SHP77 (cell line): ENCODE data around the gene PROCA1.
A peak's percentile ranks its signal among the peaks of the same experiment; 100 is the strongest.

ENCODE experiments used
- DNase-seq, 2 experiments: peaks; one replicate each; lab custom pipeline; 2025; lab: John Stamatoyannopoulos, UW

The PROCA1 gene, protein sequence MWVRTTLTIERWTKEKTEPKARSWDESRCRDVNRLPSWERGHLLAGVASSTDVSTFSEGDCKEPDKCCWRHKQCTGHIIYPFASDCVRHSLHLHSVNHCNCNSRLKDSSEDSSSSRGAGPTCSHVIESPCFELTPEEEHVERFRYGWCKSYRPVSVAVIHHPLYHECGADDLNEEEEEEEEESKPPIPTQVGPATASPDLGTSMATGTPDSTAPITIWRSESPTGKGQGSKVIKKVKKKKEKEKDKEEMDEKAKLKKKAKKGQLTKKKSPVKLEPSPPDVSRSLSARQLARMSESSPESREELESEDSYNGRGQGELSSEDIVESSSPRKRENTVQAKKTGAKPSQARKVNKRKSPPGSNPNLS

DNA sequence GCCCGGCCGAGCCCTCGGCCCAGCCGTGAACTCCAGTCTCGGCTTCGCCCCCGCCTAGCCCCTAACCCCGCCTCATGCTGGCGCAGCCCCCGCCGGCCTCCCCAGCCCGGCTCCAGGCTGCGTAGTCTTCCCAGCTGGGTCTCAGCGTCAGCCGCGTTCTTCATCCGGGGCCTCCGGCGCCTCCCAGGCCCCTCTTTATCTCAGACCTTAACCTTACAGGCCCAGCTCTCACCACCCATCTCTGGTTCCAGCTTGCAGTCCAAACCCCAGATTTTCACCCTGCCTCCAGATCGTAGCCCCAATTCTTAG, at the start of gene PROCA1:
Gene PROCA1, minus strand, starts transcription at position 166 of the 309 bp plus-strand sequence. CDS start 228 bp downstream, outside the sequence.
- DNase-seq: peak; percentile 43 to 50

DNA sequence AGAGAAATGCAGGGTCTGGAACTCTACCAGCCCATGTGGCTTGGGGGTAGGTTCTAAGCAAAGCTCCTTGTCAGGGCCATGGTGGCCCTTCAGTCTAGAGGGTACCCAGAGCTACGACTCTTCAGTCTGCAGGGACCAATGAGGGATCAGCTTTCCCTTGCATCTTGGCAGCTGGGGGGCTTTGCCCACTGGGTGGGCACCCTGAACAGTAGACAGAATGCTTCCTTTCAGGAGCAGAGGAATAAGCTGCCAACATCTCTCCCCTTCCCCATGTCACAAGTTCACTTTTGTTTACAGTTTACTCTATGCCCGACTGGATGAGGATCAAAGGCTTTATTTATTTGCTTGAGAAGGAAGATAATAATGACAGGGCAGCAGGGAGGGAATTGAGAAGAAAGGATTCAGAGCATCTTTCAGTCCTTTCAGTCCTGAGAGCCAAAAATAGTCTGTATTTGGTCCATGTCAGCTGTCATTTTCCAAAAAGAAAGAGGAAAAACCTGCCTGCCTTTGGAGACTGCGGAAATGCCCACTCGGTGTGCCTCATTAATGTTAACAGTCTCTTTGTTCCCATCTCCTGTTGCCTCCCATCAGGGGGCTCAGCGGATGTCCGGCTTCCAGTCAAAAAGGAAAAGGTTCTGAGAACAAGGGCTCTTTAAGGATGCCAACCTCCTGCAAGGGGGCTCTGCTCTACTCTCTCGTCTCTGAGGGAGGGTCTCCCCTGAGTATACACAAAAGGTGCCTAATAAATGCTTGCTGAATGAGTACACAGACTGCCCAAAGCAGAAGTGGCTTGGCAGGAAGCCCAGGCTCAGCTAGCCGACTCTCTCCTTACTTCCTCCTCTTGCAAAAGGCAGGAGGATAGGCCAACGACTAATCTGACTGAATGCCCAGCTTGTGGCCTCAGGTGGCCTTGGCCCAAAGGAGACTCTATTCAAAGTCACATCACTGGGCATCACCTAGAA, 49.2 kb upstream of the PROCA1 start:
- no peak for DNase-seq

DNA sequence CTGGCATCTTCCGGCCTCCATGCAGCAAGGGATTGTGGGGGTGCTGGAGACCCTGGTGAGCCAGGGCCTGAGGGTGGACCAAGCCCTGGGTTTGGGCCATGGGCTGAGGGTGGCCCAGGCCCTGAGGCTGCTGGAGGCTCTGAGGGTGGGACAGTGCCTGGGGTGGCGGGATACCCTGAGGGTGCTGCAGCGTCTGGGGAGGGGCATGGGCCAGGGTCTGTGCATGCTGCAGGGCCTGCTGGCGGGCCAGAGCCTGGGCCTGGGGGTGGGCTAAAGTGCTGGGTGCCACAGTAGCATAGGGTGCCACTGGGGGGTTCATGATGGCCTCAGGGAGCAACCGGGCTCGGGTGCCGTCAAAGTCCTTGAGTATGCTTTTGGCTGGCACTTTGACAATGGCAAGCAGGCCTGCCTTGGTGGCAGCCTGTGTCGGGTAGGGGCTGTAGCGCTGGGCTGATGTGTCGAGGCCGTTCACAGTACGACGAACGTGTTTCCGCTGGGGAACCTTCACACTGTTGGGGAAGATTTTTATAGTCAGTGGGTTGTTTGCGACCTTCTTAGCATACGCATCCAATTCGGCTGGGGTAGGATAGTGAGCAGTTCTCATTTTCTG, 47.7 kb upstream of the PROCA1 start:
- no peak for DNase-seq

DNA sequence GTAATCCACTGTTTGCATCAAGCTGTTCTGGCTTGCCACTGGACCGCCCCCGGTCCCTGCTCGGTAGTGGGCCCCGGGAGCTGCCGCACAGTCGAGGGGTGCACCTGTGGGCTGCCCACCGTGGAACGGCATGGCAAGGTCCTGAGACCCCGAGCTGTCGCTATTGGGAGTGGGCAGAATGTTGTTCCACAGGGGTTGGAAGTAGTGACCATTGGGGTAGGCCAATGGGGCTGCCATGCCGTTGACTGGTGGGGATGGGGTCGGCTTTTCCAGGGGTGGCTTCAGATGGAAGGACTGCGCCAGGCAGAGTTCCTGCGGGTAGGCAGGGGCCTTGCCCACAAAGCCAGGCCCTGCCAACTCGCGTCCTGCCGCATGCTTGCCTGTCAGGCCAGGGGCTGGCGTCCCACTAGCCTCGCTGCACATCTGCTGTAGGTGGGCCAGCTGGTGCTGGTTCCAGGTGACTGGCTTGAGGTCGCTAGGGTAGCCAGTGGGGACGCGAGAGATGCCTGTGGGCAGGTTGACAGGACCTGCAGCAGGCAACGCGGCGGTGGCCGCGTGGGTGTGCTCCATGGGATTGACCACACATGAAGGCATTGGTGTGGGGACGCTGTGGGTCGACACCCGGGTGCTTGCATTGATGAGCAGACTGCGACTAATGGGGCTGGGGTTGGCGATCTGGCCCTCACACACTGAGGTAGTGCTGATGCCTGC, 46.9 kb upstream of the PROCA1 start:
- DNase-seq: no peak

DNA sequence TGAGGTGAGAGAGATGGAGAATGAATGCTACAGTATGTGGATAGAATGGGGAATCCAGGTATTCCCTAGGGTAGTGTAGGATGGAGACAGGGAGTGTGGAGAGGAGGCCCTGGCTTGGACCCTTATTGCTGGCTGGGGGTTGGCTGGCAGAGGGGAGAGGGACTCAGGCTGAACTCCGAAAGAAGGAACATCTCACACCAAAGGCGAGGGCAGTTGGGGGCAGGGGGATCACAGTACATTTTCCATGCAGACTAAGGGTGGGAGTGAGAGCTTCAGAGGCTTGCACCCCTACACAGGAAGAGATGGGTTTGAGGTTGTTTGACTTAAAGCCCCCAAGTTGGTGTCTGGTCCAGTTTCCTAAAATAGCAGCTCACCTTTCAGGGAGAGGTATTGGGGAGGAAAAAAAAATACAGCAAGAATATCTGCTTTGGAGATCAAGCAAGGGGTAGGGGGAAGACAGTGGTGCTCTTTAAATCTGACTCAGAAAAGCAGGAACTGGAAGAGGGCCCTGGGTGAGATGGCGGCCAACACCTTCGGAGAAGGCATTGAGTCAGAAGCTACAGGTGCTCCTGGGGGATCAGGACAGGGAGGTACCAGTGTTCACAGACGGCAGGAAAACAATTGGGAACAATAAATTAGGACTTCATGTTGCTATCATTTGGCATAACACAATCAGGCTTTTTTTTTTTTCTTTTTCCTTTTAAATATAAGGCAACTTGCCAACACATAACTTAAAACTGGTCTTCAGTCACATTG, 44.5 kb upstream of the PROCA1 start:
- no peak for DNase-seq

DNA sequence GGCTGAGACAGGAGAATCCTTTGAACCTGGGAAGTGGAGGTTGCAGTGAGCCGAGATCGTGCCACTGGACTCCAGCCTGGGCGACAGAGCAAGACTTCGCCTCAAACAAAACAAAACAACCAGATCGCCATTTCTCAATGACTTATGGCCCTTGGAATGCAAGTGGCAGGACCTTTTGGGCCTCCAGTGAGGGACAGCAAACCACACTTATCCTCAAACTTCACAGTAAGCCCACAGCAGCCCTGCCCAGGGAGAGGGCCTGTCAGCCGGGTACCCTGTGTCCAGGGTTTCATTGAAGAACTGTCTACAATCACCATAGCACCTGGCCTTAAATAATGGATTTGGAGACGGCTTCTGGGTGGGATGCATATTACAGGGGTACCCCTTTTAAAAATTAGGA, 43.8 kb upstream of the PROCA1 start:
- DNase-seq: no peak

DNA sequence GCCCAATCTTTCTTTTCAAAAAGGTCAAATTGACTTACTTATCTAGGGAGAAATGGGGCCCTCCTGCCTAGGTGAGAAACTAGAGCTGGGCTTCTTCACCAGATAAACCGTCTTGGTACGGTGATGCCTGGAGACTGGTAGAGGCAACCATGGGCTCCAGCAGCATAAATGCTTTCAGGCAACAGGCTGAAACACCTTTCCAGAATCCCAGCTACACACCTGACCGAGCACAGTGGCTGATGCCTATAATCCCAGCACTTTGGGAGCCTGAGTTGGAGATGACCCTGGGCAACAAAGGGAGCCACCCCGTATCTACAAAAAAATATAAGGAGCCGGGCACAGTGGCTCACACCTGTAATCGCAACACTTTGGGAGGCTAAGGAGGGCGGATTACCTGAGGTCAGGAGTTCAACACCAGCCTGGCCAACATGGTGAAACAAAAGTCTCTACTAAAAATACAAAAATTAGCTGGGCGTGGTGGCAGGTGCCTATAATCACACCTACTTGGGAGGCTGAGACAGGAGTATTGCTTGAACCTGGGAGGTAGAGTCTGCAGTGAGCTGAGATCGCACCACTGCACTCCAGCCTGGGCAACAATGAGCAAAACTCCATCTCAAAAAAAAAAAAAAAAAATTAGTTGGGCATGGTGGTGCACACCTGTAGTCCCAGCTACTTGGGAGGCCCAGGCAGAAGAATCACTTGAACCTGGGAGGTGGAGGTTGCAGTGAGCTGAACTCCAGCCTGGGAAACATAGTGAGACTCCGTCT, 40.1 kb upstream of the PROCA1 start:
- DNase-seq: no peak

DNA sequence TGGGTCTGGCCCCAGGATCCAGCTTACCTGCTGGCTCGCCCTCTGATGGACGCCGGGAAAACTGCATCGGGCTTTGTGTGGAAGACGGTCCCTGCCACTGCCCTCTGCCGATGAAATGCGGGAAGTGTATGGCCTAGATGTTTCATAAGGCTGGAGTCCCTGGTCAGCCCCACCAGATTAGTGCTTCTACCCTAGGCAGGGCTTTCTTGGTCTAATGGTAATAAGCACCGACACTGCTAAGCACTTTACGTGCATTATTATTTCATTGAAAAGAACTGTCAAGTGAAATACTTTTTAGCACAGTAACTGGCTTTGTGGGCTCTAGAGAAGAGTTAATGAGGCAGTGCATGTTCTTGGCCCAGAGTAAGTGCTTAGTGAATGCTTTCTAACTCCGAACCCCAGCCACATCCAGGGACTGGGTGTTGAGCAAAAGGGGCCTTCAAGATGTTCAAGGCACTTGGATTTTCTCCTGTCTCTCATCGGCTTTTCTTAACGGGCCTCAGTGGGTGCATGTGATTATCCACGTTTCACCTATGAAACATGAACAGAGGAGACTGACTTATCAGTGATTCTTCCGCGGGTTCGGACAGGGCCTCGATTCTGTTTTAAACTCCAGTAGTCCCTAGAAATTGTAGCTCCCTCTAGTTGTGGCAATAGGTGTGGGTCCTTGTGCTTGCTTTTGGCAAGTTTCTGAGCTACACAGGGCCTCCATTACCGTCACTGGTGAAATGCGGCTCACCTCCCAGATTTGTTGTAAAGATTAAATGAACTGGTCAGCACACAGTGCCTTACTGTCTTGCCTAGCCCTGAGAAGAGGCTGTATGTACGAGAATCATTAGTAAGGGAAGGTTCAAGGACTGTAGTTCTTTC, 38.7 kb upstream of the PROCA1 start:
- DNase-seq: peak; percentile 90 to 91

DNA sequence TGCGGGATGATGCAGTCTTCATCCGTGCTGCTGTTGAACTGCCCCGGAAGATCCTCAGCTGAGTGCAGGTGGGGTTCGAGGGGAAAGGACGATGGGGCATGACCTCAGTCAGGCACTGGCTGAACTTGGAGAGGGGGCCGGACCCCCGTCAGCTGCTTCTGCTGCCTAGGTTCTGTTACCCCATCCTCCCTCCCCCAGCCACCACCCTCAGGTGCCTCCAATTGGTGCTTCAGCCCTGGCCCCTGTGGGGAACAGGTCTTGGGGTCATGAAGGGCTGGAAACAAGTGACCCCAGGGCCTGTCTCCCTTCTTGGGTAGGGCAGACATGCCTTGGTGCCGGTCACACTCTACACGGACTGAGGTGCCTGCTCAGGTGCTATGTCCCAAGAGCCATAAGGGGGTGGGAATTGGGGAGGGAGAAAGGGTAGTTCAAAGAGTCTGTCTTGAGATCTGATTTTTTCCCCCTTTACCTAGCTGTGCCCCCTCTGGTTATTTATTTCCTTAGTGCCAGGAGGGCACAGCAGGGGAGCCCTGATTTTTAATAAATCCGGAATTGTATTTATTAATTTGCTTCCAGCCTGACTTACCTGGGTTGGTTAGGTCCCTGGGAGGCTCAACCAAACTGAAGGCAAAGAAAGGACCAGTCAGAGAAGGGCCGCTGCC, 38.0 kb upstream of the PROCA1 start:
- no peak for DNase-seq

DNA sequence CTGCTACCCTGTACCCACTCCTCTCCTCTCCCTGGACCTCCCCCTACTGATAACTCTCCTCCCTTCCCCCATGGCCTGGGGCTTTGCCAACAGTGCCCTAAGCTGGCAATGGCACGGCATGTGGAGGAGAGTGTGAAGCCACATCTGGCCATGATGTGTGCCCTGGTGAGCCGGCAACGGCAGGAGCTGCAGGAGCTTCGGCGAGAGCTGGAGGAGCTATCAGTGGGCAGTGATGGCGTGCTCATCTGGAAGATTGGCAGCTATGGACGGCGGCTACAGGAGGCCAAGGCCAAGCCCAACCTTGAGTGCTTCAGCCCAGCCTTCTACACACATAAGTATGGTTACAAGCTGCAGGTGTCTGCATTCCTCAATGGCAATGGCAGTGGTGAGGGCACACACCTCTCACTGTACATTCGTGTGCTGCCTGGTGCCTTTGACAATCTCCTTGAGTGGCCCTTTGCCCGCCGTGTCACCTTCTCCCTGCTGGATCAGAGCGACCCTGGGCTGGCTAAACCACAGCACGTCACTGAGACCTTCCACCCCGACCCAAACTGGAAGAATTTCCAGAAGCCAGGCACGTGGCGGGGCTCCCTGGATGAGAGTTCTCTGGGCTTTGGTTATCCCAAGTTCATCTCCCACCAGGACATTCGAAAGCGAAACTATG, 37.3 kb upstream of the PROCA1 start:
- DNase-seq: no peak

DNA sequence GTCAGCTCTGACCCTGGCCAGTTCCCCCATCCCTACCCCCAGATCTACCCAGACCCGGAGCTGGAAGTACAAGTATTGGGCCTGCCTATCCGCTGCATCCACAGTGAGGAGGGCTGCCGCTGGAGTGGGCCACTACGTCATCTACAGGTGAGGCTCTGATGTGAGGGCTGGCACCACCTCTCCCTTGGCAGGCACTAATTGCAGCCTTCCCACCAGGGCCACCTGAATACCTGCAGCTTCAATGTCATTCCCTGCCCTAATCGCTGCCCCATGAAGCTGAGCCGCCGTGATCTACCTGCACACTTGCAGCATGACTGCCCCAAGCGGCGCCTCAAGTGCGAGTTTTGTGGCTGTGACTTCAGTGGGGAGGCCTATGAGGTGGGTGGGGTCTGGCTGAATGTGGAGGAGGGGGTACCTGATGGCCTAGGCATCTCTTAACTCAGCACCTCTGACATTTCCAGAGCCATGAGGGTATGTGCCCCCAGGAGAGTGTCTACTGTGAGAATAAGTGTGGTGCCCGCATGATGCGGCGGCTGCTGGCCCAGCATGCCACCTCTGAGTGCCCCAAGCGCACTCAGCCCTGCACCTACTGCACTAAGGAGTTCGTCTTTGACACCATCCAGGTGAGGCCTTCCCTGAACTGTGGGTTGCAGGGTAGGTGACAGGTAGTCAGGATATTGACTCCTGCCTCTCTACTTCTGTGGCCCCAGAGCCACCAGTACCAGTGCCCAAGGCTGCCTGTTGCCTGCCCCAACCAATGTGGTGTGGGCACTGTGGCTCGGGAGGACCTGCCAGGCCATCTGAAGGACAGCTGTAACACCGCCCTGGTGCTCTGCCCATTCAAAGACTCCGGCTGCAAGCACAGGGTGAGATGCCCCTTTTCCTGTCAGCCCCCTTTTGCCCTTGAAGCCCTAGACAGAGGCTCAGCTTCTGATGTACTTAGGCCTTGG, 36.4 kb upstream of the PROCA1 start:
- no peak for DNase-seq

DNA sequence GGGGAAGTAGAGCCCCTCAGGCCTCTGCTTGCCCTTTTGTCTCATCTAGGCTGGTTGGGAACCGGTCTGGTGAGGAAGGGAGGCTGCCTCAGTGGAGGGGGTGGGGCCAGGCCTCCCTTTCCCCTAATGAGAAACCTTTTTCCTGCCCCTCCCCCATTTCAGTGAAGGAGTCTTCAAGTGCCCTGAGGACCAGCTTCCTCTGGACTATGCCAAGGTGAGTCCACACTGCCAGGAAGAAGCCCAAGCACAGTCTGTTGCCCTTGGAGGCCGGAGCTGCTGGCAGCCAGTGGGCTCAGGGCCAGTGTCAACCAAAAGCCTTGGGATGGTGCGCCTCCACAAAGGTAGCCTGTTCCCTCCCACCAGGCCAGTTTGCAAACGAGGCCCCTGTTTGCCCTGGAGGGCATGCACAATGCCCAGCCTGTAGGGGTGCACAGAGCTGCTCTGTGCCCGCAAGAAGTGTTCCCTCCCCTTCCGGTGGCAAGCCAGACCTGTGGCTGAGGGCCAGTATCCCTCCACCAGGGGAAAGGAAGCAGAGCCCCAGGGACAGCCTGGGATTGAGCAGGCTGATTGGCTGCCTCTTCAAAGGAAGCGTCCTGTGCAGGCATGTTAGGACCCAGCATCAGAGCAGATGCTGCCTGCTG, 35.5 kb upstream of the PROCA1 start:
- DNase-seq: peak; percentile 21 to 22

DNA sequence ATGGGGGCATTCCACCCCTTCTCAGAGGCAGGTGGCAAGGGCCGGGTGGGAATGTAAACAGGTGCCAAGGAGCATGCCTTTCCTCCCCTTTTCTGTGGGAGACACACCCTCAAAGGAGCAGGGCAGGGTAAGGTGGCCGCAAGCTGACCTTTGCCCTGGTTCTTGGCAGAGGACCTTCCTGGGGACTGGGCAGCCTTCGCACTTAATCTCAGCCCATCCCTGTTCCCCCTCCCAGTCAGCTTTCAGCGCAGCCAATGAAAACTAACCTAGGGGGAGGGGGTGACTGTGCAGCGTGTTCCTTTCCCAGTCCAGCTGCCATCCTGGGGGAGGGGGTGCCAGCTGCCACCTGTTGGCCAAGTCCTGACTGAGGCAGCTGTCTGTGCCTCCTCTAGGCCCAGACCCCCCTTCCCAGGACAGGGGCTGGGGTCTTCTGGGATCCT, 34.9 kb upstream of the PROCA1 start:
- peak; percentile 62 to 80 for DNase-seq

DNA sequence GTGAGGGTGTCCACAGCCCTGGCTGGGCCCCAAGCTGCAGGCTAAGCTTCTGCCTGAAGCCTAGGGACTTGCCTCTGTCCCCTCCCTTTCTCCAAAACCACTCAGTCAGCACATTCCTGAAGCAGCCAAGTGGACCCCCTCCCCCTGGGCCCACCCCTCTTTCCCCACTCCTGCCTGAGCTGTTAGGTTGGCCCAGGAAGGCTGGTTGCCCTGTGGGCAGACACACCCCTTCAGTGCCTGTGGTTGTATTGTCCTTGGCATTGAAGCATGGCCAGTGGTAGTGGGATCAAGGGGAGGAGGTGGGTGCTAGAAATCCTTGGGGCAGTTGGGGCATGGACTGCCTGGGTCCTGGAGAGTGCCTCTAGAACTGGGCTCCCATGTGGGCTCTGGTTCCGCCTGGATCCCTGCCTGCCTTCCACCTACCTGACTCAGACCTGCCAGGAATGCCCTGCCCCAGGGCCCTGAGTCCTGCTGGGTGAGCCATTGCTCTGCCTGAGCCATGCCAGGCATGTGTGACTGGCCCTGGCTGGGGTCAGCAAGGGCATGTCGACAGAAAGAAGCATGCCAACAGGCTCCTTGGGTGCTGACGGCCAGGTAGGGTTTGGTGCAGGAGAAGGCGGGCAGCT, 34.2 kb upstream of the PROCA1 start:
- DNase-seq: no peak

DNA sequence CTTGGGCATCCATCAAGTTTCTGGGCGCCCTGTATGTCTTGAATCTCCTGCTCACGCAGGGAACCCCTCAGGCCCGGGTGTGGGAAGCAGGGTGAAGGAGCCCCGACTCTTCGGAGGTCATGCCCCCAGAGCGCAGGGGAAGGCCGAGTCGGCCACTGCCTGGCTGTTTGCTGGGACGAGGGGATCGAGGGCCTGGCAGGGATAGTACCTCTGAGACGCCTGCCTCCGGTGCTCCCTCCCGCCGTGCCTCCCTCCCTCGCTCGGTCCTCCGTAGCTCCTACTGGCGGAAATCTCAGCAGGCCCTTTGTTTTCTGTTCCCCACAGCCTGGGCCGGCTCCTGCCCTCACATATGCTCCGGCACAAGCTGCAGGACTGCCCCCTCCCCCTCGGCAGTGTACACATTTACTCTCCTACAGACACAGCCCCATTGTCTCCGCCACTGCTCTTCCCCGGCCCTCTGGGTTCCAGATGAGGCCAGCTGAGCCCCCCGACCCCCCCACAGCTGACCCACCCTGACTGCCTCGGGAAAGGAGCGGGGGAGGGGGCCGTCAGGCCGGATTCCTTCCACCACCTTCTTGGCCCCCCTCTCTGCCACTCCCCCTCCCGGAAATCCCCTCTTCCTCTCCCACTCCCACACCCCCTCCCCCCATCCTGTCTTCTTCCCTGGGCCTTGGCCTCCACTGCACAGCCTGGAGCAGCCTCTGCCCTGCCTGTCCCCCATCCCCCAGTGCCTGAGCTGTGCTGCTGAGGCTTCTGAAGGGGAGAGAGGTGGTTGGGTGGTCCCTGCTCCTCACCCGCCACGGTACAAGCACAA, 33.5 kb upstream of the PROCA1 start:
- peak in 1 of 2 experiments; percentile 51 for DNase-seq
